HFFc6 (cell line): ENCODE data around the gene ACTN4. TPM values are rescaled to one million over a fixed set of nuclear protein-coding genes. Genes with fewer than 3 reads are reported as not detected.

Experiments
- DNase-seq: peaks from one replicate; pipeline ENCODE4 v3.0.0-alpha.2; 2018
- H3K27ac Mint-ChIP-seq: 2 replicates; pipeline ENCODE4 v1.8.0; 2020; ENCODE audit warnings: mild to moderate bottlenecking, mixed read lengths
- H3K27me3 Mint-ChIP-seq: 2 replicates; pipeline ENCODE4 v1.8.0; 2021; ENCODE audit warnings: mild to moderate bottlenecking, moderate library complexity, mixed read lengths; ENCODE audit not compliant: insufficient read depth
- H3K36me3 Mint-ChIP-seq: 2 replicates; pipeline ENCODE4 v1.8.0; 2021; ENCODE audit warnings: low read depth, mixed read lengths
- H3K4me1 Mint-ChIP-seq: 2 replicates; pipeline ENCODE4 v1.8.0; 2020; ENCODE audit warnings: low read depth, mixed read lengths
- H3K4me3 Mint-ChIP-seq: 2 replicates; pipeline ENCODE4 v1.8.0; 2020; ENCODE audit warnings: mild to moderate bottlenecking, moderate library complexity, mixed read lengths
- H3K9me3 Mint-ChIP-seq: 2 replicates; pipeline ENCODE4 v1.8.0; 2020; ENCODE audit warnings: mild to moderate bottlenecking, mixed read lengths
- total RNA-seq, 6 experiments: library from RNA; stranded (reverse); fragmentation: NEBNext Ultra II Directional; extraction: Animal tissue kit (Norgen Biotek cat#: 25700); gene quantifications; 2 replicates in 1 of 6; 3 replicates in 5 of 6; pipeline ENCODE4 v1.2.3, GENCODE V29; 2021
- TF ChIP-seq, protein P1 (sequence below): fragments of 200-600 bp; sonication (generic); IDR thresholded peaks from 2 replicates; pipeline ENCODE4 v1.5.0; 2021; ENCODE audit warnings: antibody characterized with exemption, mild to moderate bottlenecking

ACTN4 gene
- total RNA-seq, 6 experiments from 2014 or later = 972 to 1,299 (median 1,250) TPM

DNA sequence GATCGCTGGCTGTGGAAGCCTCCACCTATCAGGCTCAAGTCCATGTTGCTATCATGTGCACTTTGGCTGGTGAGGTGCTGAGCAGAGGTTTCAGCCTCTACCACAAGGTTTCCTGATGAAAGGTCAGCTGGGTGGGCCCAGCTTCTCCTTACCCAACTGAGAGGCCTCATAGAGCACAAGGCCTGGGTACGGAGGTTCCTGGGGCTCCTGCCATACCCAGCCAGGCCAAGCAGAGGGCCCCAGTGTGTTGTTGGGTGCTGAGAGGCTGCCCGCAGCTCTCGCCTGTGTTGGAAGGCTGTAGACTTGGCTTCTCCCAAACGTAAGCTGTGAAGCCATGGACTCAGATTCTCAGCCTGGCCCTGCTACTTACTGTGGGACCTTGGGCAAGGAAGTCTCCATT is 28.2 kb downstream of the ACTN4 start:
- Mint-ChIP-seq H3K36me3 (peaks cover 42% of the 10 kb centered on the region), H3K4me1 (peaks cover 84% of the 10 kb centered on the region), H3K27ac (peak overlapping the region; percentile 81), H3K27me3 (peaks cover 6% of the 10 kb centered on the region), H3K9me3 (no peaks in the 10 kb centered on the region), H3K4me3 (peak overlapping the region; percentile 54)
- no peak for DNase-seq
- TF ChIP-seq, protein P1, sequence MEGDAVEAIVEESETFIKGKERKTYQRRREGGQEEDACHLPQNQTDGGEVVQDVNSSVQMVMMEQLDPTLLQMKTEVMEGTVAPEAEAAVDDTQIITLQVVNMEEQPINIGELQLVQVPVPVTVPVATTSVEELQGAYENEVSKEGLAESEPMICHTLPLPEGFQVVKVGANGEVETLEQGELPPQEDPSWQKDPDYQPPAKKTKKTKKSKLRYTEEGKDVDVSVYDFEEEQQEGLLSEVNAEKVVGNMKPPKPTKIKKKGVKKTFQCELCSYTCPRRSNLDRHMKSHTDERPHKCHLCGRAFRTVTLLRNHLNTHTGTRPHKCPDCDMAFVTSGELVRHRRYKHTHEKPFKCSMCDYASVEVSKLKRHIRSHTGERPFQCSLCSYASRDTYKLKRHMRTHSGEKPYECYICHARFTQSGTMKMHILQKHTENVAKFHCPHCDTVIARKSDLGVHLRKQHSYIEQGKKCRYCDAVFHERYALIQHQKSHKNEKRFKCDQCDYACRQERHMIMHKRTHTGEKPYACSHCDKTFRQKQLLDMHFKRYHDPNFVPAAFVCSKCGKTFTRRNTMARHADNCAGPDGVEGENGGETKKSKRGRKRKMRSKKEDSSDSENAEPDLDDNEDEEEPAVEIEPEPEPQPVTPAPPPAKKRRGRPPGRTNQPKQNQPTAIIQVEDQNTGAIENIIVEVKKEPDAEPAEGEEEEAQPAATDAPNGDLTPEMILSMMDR = no peak; the same call in 1 of the 2 replicates

DNA sequence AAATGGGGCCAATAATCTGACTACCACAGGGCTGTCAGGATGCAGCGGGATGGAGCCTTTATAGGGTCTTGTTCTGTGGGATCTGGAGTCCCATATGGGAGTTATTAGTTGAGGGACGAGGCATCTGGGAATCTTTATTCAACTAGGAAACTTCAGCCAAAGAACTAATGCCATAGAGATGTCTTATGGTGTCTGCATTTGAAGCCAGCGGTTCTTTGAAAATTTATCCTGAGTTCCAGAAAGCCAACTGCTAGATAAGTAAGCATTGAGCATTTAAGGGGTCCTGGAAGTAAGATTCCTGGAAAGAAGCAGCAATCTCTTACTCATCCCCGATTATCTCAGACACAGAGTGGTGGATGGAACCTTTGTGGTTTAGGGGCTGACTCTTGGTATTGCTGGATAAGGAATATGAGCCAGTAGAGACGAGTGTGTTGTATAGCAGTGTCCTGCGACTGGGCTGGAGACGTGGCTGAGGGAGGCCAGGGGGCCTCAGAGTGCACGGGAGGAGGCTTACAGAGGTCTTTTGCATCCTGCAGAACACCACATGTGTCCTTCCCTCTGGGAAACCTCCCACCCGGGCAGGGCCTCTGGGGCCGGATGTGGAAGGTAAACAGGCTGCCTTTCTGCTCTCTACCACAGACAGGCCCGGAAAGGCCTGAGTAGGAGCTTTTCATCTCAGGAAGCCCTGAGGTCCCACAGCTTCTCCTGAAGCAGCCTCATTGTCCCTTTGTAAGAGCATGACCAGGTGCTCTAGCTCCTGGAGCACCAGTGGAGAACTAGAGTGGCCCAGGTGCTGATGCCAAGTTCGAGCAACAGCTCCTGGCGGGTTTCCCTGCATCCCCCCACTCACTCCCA is 28.8 kb downstream of the ACTN4 start:
- Mint-ChIP-seq H3K4me3 (peak overlapping the region; percentile 54), H3K27me3 (peaks cover 7% of the 10 kb centered on the region; the same call in 1 of the 2 replicates)

DNA sequence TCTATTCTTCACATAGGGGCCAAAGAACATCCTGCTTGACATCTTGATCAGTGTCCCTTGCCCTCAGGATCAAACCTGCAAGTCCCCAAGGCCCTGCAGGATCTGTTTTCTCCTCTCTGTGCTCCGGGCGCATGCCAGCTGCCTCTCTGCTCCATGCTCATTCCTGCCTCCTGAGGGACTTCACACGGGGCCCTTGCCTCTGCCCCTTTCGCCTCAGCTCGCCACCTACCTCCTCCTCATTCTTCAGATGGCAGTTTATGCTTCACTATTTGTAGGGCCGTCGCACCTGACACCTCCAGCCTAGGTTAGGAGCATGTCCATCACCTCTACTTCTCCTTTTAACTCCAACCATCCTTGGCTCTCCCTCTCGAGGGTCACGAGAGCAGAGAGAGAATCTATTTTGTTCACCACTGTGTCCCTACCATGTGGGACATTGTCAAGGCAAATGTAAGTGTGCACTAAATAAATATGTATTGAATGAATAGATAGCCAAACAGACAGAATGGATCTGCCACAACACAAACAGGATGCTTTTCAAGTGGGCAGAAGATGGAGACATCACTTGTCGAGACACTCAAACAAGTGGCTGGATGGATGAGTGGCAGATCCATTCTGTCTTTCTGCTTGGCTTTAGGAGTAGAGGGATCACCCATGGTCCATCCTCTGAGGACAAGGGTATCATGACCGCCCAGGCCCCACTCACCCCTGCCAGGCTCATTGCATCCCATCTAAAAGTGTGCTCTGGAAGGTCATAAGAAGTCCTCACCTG is 29.6 kb downstream of the ACTN4 start:
- TF ChIP-seq, protein P1 = no peak
- Mint-ChIP-seq H3K27me3 (peaks cover 10% of the 10 kb centered on the region), H3K4me1 (peaks cover 83% of the 10 kb centered on the region), H3K4me3 (peak overlapping the region; percentile 54), H3K9me3 (no peaks in the 10 kb centered on the region), H3K36me3 (peaks cover 47% of the 10 kb centered on the region), H3K27ac (peak overlapping the region; percentile 81)
- DNase-seq = no peak

More for the DNA sequence above, 28.8 kb downstream of the ACTN4 start:
- H3K36me3 Mint-ChIP-seq = peaks cover 43% of the 10 kb centered on the region
- peak overlapping the region; percentile 81 for H3K27ac Mint-ChIP-seq
- no peaks in the 10 kb centered on the region for H3K9me3 Mint-ChIP-seq
- peak; percentile 62 for DNase-seq
- peaks cover 84% of the 10 kb centered on the region for H3K4me1 Mint-ChIP-seq
- TF ChIP-seq, protein P1 = no peak

DNA sequence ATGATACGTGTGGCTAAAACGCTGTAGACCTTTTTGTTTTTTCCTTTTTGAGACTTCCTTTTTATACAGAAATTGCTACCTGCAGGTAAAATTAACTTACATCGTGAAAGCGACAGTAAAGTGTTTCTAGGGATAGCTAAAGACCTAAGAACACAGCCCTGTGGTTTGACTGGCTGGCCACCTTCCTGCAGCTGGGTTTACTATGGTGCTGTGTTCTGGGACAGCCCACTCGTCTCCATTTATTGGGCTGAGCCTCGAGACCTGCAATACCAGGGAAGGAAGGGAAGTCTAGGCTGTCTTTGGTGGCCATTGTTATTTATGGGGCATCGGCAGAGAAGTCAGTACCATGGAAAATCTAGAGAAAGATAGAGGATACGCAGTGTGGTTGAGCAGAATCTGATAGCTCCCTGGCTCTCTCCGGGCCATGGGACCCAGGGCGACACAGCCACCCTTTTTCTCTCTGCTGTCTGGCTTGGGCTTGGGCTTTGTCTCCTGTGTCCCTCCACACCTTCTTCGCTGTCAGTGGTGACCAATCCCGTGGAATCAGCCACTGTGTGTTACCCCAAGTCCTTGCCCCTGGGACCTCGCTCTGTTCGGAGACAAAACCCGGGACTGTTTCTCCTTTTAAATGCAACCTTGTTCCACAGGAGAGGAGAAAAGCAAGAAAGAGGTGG is 30.9 kb downstream of the ACTN4 start:
- no peak for DNase-seq
- H3K4me1 Mint-ChIP-seq = peaks cover 96% of the 10 kb centered on the region
- TF ChIP-seq, protein P1 = no peak
- peaks cover 17% of the 10 kb centered on the region for H3K27me3 Mint-ChIP-seq
- no peaks in the 10 kb centered on the region for H3K9me3 Mint-ChIP-seq
- H3K4me3 Mint-ChIP-seq = no peak overlapping the region; the same call in 1 of the 2 replicates
- peaks cover 58% of the 10 kb centered on the region for H3K36me3 Mint-ChIP-seq
- peak overlapping the region; percentile 100 for H3K27ac Mint-ChIP-seq

DNA sequence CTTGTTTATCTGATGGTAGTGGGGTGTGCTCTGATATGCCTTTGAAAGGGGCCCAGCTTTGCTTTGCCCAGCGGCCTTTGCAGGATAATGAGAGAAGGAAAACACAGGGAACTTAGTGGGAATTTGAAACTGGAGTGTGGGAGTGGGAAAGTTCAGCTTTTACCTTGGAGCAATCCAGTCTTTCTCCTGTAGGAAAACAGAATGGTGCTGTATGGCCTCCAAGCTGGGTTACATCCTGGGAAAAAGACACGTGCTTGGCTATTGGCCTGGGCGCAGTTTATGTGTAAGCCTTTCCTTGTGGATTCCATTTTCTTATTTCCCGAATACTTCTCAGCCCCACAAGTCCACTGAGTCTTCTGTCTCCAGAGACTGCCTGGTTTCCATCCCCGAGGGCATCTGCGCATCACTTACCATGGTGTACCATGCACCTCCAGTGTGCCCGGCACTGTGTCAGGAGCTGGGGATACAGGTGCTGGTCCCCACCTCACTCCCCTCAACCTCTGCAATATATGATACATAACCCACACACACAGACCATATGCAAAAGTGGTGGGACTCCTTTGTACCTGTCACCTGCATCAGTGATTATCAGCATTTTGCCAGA is 31.5 kb downstream of the ACTN4 start:
- H3K27me3 Mint-ChIP-seq = peaks cover 17% of the 10 kb centered on the region
- peaks cover 60% of the 10 kb centered on the region for H3K36me3 Mint-ChIP-seq
- H3K27ac Mint-ChIP-seq = peak overlapping the region; percentile 100
- no peak for DNase-seq
- no peaks in the 10 kb centered on the region for H3K9me3 Mint-ChIP-seq
- peaks cover 99% of the 10 kb centered on the region for H3K4me1 Mint-ChIP-seq
- TF ChIP-seq, protein P1 = no peak
- no peak overlapping the region; the same call in 1 of the 2 replicates for H3K4me3 Mint-ChIP-seq
